Hematopoietic multipotent progenitor cell treated with erythropoietin and hydrocortisone succinate and interleukin-3 and kit ligand, for 4 days (in vitro differentiated cells): ENCODE measurements around the gene ALKBH3.

Experiments
- DNase-seq: peaks from one replicate; pipeline ENCODE4 v3.0.0-alpha.2; 2015

Gene ALKBH3

DNA sequence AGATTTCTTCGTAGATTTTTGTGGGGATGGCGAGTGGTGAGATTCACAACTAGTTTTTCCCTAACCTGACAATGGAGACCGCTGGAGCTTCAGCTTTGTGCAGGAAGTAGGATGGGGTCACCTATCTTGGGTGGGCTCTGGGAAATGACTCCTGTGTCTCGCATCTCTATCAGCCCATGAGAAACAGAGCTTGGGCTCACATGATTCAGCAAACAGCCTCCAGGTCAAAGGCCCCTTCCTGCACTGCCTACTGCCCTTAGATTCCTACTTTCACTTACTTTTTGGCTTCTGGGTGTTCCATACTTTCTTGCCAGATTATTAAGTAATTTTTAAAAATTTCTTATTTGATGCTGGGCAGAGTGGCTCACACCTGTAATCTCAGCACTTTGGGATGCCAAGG is 88.1 kb downstream of the ALKBH3 start:
- DNase-seq: no peak

DNA sequence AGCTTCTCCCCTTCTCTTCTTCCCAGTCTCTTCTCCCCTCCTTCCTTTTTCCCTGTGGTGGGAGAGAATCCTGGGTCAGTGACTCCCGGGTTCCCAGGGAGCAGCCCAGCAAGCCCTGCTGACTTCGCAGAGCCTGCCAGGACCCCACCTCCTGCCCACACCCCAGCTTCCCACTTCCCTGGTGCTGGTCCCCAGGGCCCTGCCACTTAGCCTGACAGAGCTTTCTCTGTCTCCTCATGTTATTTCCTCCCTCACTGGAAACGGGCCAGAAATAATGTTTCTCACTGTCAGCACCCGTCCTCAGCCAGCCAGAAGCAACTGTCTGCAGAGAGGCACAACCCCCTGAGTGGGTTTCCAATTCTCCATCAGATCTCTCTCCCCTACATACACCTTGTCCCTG is 88.9 kb downstream of the ALKBH3 start:
- no peak for DNase-seq
